GM12875 (cell line): ENCODE results near the gene PCBP3.
"Not testable (repeated sequence)": the region's sequence is repeated elsewhere in the genome, so short reads cannot be mapped to it uniquely, and the experiment has no call there.

Source experiments
- H3K4me3 ChIP-seq: one replicate; pipeline ENCODE4 v1.5.1; 2011; ENCODE audit warnings: low read depth, low read length, control low read depth
- TF ChIP-seq, protein P1 (sequence below): IDR thresholded peaks from 2 replicates; pipeline ENCODE4 v1.5.1; 2011; ENCODE audit warnings: low read depth, mild to moderate bottlenecking, control low read depth, inconsistent platforms, low read length, moderate library complexity, borderline replicate concordance; ENCODE audit not compliant: insufficient read depth

Gene PCBP3

DNA sequence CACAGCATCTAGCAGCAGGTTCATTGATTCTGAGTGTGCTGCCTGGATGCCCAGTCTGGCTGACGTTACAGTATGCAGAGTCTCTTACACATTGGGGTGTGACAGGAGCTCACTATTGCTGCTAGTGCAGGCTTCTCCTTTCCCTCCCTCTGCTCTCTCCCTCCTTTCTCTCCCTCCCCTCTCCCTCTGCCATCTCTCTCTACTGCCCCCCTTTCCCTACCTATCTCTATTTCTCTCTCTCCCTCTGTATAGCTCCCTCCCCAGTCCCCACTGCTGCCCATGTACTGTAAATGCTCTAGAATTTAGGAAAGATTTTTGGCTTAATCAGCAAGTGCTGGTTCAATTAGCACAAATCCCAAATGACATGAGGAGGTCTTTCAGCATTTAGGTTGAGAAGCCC lies 62.8 kb downstream of the PCBP3 start:
- TF ChIP-seq, protein P1, sequence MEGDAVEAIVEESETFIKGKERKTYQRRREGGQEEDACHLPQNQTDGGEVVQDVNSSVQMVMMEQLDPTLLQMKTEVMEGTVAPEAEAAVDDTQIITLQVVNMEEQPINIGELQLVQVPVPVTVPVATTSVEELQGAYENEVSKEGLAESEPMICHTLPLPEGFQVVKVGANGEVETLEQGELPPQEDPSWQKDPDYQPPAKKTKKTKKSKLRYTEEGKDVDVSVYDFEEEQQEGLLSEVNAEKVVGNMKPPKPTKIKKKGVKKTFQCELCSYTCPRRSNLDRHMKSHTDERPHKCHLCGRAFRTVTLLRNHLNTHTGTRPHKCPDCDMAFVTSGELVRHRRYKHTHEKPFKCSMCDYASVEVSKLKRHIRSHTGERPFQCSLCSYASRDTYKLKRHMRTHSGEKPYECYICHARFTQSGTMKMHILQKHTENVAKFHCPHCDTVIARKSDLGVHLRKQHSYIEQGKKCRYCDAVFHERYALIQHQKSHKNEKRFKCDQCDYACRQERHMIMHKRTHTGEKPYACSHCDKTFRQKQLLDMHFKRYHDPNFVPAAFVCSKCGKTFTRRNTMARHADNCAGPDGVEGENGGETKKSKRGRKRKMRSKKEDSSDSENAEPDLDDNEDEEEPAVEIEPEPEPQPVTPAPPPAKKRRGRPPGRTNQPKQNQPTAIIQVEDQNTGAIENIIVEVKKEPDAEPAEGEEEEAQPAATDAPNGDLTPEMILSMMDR = no peak

DNA sequence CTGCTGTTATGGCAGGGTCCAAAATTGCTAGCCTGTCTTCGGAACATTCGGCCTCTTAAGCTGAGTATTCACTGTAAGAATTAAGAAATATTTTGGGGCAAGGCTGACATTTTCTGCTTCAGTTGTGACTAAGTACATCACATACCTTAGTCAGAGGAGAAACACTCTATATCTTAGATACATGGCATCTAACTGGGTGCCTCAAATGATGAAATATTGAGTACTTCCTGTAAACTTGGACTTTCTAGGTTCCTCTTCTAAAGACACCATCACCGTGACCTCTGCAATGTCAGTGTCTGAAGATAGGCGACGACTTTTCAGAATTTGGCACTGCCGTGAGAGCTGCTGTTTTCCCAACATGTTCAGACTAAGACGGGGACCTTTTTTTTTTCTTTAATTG lies 65.6 kb downstream of the PCBP3 start:
- TF ChIP-seq, protein P1 = no peak
- no peak overlapping the region for H3K4me3 ChIP-seq

More for the DNA sequence above, 62.8 kb downstream of the PCBP3 start:
- H3K4me3 ChIP-seq = no peak overlapping the region

DNA sequence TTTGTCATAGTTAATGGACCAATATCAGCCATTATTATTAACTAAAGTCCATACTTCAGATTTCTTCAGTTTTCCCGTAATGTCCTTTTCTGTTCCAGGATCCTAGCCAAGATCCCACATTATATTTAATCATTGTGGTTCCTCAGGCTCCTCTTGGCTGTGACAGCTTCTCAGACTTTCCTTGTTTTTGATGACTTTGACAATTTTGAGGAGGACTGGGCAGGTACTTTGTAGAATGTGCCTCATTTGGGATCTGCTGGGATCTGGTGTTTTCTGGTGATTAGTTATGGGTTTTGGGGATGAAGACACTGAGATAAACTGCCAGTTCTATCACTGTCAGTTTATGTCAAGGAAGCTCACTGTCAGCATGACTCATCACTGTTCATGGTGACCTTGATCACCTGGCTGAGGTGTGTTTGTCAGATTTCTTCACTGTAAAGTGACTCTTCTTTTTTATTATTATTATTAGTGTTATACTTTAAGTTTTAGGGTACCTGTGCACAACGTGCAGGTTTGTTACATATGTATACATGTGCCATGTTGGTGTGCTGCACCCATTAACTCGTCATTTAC lies 66.3 kb downstream of the PCBP3 start:
- H3K4me3 ChIP-seq = no peak overlapping the region
- TF ChIP-seq, protein P1 = no peak

DNA sequence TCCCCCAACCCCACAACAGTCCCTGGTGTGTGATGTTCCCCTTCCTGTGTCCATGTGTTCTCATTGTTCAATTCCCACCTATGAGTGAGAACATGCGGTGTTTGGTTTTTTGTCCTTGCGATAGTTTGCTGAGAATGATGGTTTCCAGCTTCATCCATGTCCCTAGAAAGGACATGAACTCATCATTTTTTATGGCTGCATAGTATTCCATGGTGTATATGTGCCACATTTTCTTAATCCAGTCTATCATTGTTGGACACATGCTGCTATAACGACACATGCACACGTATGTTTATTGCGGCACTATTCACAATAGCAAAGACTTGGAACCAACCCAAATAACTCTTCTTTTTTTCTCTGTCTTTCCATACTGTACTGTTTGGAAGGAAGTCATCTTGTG lies 66.8 kb downstream of the PCBP3 start:
- not testable (repeated sequence) for H3K4me3 ChIP-seq

DNA sequence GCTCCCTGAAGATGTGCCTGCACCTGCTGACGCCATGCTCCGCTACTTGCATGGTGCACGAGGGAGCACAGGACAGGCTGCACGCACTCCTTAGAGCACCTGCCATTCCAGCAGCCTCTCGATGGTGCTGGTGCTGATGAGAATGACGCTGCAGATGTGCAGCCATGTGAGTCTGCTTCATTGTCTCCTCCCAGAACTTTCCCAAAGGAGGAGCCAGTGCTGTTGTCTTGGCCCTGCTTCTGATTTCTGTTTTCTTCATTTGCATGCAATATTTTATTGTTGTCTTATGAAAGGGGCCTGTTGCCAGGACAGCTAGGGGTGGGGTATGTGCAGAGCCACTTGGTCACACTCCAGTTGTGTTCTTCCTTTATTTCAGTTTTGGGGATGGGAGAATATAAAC lies 70.1 kb downstream of the PCBP3 start:
- no peak overlapping the region for H3K4me3 ChIP-seq
- TF ChIP-seq, protein P1 = no peak

DNA sequence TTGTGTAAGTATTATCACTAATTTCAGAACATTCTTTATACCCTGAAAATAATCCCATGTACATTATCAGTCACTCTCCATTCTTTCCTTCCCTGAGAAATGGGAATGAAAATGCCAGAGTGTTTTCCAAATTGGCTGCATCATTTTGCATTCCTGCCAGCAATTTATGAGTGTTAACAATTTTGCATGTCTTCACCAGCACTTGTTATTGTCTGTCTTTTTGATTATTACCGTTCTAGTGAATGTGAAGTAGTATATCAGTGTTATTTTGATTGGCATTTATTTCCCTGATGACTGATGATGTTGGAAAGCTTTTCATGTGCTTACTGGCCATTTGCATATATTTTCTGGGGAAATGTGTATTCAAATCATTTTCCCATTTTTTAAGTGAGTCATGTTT lies 71.9 kb downstream of the PCBP3 start:
- no peak overlapping the region for H3K4me3 ChIP-seq
- TF ChIP-seq, protein P1 = no peak

DNA sequence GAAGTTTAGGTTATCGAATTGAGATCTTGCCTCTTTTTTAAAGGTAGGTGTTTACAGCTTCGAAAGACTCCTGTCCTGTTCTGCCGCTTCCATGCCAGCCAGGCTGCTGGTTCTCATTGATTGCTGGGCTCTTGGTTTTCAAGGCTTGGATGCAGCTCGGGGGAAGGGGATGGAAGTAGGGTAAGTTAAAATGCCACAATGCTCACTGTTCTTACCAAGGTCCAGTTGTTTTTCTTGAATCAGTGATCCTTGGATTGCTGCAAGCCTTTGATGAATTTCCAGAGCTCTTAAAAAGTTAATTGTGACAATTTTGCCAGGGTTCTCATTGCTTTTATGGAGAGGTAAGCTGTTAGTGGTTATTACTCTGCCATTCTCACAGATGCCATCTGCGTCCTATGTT lies 74.9 kb downstream of the PCBP3 start:
- TF ChIP-seq, protein P1 = no peak
- H3K4me3 ChIP-seq = no peak overlapping the region
